GM18858 (cell line): ENCODE results near the gene KRTAP5-6.

Source experiments
- ATAC-seq: cut with Tn5 transposase; IDR thresholded peaks from one replicate; pipeline ENCODE4 v1.9.1; 2021; ENCODE audit not compliant: unreplicated experiment

The KRTAP5-6 gene

DNA sequence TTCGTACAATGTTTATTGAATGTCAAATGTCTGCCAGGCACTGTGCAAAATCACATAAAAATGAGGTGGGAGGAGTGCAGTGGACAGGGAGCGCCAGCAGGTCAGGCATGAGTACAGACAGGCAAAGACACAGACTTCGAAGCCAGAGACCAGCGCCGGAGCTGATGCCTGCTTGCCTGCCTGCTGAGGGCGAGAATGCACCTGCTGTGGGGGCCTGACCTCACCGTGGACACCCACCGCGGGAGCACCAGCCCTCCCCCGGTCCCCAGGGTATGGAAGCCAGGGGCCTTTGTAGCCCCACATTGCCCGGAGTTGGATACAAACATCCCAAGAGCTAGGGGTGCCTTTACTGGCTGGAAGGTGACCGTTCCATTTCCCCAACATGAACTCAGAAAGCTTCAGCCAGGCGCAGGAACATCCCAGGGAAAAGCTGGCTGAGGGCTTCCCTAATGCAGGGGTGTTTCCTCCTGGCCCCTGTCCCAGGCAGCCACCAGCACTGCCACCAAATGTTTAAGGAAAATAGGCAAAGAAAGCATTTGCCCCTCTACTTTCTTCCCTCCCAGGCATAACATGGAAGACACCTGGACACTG, 35.5 kb downstream of the KRTAP5-6 start:
- no peak for ATAC-seq

DNA sequence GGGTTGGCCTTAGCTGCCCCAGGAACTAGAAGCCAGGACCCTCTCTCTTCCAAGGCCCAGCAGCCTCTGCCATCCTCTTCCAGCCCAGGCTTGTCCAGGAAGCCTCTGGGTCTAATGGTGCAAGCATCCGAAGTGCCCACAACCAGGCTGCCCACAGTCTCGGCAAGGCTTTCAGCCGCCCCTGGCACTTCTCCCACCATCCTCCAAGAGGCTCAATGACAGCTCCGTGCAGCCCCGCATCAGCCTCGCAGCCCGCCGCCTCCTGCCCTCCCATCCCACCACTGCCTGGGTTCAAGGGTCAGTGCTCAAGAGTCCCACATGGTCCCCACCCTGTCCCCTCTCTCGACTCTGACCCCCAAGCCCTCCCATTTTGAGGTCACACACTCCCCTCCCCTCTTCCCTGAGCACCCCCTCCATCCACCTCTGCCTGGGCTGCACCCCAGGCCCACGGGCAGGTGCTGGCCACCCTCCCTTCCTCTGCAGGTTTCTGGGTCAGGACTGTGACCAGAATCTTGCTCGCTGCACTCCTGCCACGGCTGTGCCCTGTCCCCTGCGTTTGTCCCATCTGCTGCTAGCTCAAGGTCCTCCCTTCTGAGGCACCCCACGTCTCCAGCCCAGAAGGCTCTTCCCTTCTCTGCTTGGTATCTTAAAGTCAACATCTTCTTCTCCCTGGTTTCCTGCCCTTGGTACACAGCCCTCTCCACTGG, 36.2 kb downstream of the KRTAP5-6 start:
- ATAC-seq, result no peak

GRCh38 chr11:1733716-1734640, 37.0 kb downstream of the KRTAP5-6 start:
- no peak for ATAC-seq

DNA sequence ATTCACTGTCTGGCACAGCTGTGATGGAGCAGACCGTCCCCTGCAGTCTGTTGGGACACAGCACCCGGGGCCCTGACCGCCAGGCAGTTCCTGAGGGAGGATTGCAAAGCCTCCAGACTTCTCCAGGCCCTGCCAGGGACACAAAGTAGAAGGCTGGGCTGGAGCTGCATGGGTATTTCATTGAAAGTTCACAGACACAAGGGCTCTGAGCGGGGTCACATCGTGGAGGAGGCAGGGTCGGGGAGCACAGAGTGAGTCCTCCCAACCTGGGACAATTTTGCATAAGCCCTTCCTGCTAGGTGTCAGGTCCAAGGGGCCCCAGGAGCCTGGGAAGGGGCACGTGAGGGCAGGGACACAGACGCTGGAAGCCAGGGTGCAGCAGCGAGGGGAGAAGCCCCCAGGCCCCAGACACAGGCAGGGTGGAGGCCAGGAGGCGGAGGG, 37.7 kb downstream of the KRTAP5-6 start:
- no peak for ATAC-seq

- no peak for ATAC-seq
These were observed 38.3 kb downstream of the KRTAP5-6 start for GRCh38 chr11:1735271-1735670.

- no peak for ATAC-seq
These were observed 39.5 kb downstream of the KRTAP5-6 start for GRCh38 chr11:1736447-1736992.

GRCh38 chr11:1737080-1737757, 40.2 kb downstream of the KRTAP5-6 start:
- no peak for ATAC-seq

- no peak for ATAC-seq
These were observed 41.4 kb downstream of the KRTAP5-6 start for GRCh38 chr11:1738380-1738779.

DNA sequence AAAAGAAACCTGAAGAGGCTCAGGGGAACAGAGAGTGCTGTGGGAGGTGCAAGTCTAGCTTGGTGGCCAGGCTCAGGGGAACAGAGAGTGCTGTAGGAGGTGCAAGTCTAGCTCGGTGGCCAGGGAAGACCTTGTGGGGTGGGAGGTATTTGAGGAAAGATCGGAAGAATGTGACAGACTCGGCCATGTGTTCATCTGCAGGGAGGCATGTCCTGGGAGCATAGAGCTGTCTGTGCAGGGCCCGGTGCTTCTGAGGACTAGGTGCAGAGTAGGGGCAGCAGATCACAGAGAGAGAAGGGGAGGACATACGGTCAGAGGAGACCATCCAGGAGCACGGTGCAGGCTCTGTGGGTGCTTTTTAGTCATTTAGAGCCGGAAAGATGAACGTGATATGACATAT, 42.6 kb downstream of the KRTAP5-6 start:
- no peak for ATAC-seq

DNA sequence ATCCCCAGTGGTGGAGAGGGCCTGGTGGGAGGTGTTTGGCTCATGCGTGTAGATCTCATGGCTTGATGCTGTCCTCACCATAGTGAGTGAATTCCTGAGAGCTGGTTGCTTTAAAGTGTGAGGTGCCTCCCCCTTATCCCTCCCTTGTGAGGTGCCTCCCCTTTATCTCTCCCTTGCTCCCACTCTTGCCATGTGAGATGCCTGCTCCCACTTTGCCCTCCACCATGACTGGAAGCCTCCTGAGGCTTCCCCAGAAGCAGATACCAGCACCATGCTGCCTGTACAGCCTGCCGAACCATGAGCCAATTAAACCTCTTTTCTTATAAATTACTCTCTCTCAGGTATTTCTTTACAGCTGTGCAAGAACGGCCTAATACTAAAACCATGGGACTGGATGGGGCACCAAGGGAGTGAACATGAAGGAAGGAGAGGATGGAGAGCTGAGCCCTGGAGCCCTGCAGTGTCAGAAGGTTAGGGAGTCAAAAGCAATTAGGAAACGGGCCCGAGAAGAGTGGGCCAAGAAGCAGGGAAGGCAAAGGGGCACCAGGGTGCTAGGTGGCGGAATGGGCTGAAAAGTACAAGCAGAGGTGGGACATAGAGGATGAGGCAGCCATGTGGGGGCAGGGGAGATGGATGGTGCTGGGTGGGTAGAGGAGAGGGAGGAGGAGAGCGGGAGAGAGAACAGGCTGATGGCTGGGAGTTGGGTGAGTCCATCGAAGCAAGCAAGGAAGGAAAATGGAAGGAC, 44.0 kb downstream of the KRTAP5-6 start:
- no peak for ATAC-seq

DNA sequence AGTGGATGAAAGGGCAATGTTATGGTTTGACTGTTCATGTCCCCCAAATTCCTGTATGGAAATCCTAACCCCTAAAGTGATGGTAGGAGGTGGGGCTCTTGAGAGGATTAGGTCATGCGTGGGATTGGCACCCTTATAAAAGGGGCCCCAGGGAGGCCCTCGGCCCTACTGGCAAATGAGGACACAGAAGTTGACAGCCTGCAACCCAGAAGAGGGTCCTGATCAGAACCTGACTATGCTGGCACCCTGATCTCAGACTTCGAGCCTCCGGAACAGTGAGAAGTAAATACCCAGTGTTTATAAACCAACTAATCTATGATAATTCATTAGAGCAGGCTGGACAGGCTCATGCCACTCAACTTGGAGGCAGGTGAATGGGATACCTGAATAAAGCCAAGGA, 44.7 kb downstream of the KRTAP5-6 start:
- ATAC-seq, result no peak

- no peak for ATAC-seq
These were observed 45.4 kb downstream of the KRTAP5-6 start for GRCh38 chr11:1742371-1742770.

- no peak for ATAC-seq
These were observed 46.0 kb downstream of the KRTAP5-6 start for GRCh38 chr11:1742869-1743584.

DNA sequence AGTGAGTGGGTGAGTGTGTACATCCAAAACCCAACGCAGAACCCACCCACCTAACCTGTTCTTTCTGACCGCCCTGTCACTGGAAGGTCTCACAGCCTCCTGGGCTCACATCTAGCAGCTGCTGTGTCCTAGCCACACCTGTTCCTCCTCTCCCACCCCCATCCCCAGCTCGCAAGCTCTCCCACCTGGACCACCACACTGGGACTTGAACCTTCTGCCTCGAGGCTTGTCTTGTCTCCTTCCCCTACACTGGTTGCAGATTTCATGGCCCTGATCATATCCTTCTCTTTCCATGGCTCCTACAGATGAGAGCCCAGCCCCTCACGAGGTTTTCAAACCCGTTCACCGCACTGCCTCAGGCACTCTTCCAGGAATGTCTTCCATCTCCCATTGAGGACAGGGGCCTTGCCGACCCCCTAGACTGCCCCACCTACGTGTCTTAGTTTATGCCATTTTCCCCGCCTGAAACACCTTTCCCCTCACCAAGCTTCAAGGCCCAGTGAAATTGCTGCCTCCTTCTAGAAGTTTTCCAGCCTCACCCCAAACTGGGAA, 46.7 kb downstream of the KRTAP5-6 start:
- no peak for ATAC-seq

- no peak for ATAC-seq
These were observed 47.3 kb downstream of the KRTAP5-6 start for GRCh38 chr11:1744137-1744886.

DNA sequence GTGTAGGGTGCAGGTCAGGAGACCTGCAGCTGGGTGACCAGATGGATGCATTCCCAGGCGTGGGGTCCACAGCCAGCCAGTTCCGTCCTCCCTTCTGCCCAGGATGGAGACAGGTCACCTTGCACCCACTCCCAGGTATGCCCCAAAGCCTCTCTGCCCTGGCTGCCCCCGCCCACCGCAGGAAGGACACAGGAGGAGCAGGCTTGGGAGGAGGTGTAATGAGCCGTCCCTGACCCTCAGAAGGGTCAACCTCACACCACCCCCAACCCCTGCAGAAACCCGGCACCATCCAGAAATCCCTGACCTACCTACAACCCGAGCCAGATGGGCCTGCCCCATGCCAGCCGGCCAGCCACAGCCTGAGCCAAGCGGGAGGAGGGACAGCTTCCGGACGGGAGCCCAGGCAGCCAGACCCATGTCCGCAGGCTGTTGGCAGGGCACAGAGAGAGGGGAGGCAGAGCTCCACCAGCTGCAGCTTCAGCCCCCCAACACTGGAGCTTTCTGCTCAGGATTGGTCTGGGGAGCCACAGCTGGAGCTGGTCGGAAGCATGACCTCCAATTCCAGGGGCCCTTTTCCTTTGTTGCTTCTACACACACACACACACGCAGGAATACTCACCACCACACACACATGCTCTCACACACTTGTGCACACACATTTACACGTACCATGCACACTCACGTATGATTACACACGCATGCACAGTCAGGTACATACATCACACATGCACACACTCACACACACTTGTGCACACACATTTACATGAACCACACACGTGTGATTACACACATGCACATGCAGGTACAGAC, 48.1 kb downstream of the KRTAP5-6 start:
- ATAC-seq, result no peak

DNA sequence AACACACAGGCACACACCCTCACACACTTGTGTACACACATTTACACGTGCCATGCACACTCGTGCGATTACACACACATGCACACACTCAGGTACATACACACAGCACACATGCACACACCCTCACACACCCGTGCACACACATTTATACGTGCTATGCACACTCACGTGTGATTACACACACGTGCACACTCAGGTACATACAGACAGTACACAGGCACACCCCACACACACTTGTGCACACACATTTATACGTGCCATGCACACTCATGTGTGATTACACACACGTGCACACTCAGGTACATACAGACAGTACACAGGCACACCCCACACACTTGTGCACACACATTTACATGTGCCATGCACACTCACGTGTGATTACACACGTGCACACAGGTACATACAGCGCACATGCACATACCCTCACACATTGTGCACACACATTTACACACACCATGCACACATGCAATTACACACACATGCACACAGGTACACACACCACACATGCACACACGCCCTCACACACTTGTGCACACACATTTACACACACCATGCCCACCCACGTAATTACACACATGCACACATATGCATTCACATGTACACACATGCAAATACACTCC, 48.8 kb downstream of the KRTAP5-6 start:
- ATAC-seq, result no peak
